ENCODE results near the gene CAND1.
A peak's percentile ranks its signal among the peaks of the same experiment; 100 is the strongest.

The CAND1 gene

DNA sequence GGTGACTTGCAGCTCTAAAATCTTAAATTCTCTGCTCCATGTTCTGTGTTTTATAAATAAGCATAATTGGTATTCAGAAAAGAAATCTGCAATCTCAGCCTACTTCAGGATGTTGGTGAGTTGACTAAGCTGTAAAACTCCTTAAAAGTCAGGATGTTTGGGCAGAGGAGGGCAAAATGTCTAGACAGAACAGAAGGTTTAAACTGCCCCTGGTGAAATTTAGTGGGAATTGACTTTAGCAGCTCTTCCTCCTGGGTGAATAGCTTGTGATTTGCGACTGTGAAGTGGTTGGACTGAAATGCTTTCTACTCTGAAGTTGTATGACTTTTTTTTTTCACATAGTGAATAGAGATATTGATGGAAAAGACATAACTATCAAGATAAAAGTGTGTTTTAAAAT, 85.8 kb downstream of the CAND1 start:
- no peaks in the 10 kb centered on the region for H3K9me3 ChIP-seq (ENCODE audit: insufficient read depth, low read depth, low read length)
- no peaks in the 10 kb centered on the region for H3K27me3 ChIP-seq (ENCODE audit: insufficient read depth, low read length, poor library complexity, severe bottlenecking)
- TF ChIP-seq EZH2phosphoT487 (IDR thresholded peaks at IDR 0.05; ENCODE audit: borderline replicate concordance), result no peak
- TF ChIP-seq, protein P1, sequence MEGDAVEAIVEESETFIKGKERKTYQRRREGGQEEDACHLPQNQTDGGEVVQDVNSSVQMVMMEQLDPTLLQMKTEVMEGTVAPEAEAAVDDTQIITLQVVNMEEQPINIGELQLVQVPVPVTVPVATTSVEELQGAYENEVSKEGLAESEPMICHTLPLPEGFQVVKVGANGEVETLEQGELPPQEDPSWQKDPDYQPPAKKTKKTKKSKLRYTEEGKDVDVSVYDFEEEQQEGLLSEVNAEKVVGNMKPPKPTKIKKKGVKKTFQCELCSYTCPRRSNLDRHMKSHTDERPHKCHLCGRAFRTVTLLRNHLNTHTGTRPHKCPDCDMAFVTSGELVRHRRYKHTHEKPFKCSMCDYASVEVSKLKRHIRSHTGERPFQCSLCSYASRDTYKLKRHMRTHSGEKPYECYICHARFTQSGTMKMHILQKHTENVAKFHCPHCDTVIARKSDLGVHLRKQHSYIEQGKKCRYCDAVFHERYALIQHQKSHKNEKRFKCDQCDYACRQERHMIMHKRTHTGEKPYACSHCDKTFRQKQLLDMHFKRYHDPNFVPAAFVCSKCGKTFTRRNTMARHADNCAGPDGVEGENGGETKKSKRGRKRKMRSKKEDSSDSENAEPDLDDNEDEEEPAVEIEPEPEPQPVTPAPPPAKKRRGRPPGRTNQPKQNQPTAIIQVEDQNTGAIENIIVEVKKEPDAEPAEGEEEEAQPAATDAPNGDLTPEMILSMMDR (conservative IDR thresholded peaks at IDR 0.05; ENCODE audit: low read length), result no peak
- no peaks in the 10 kb centered on the region for H3K36me3 ChIP-seq (ENCODE audit: insufficient read depth, low read length)
- no peaks in the 10 kb centered on the region for H3K9me2 ChIP-seq (replicated peaks; ENCODE audit: low read depth, low read length)
- H3K9ac ChIP-seq (ENCODE audit: low read depth, low read length, poor library complexity, severe bottlenecking), result no peak overlapping the region
- no peaks in the 10 kb centered on the region for H3F3A ChIP-seq (ENCODE audit: low read depth)
- H3K79me2 ChIP-seq (ENCODE audit: insufficient read depth, low read length), result no peaks in the 10 kb centered on the region
- H3K4me3 ChIP-seq (ENCODE audit: low read length, poor library complexity, severe bottlenecking), result no peak overlapping the region
- no peaks in the 10 kb centered on the region for H4K20me1 ChIP-seq (ENCODE audit: insufficient read depth, low read length, poor library complexity, severe bottlenecking)
- H2AFZ ChIP-seq (ENCODE audit: low read length), result no peak overlapping the region
- H3K4me2 ChIP-seq (ENCODE audit: low read depth, low read length, poor library complexity, severe bottlenecking), result no peak overlapping the region
- no peaks in the 10 kb centered on the region for H3K4me1 ChIP-seq (ENCODE audit: insufficient read depth, low read length, poor library complexity, severe bottlenecking)

DNA sequence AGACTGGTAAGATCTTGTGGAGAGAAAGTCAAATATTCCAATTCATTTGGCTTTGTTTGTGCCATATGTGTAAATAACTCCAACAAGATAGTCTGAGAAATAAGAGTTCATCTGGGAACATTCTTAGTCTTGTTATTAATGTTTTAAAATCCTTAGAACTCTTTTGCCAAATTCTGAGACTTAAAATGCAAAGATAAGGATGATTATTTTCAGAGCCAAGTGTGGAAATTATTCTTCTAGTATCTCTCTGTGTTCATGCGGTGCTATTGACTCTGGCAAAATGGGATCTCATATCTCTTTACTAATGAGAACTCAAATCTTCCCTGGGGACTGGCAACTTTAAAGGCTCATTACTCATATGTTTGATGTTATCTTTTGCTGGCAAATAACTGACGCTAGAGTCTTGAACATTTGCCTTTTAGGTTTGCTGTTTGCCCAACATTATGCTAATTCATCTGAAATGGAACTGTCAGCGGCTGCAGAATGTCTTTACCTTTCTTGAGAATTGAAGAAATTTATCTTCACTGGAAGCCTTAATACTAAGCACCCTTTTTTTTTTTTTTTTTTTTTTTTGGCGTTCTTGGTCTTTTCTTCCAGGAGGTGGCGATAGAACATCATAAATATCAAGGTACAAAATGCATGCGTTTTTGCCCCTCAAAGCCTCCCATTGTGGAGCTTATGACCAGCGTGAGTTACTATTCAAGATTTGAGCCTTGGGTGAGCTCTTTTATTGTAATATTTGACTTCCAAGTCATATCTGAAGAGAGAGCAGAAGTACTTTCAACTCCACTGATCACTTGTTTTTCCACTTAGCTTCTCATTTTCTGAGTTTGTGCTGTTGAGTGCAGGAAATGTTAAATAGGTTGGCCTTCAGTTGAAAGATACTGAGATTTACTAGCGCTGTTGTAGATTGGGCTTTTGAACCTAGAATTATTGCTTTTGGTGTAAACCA, 86.5 kb downstream of the CAND1 start:
- Histone ChIP-seq H4K20me1 (ENCODE audit: insufficient read depth, low read length, poor library complexity, severe bottlenecking) (no peaks in the 10 kb centered on the region), H2AFZ (ENCODE audit: low read length) (peak overlapping the region; percentile 44; the same call in 1 of the 2 replicates), H3K9me2 (replicated peaks; ENCODE audit: low read depth, low read length) (no peaks in the 10 kb centered on the region), H3K9me3 (ENCODE audit: insufficient read depth, low read depth, low read length) (no peaks in the 10 kb centered on the region), H3K36me3 (ENCODE audit: insufficient read depth, low read length) (no peaks in the 10 kb centered on the region), H3K4me2 (ENCODE audit: low read depth, low read length, poor library complexity, severe bottlenecking) (peak overlapping the region; percentile 47), H3F3A (ENCODE audit: low read depth) (no peaks in the 10 kb centered on the region), H3K79me2 (ENCODE audit: insufficient read depth, low read length) (no peaks in the 10 kb centered on the region), H3K4me1 (ENCODE audit: insufficient read depth, low read length, poor library complexity, severe bottlenecking) (no peaks in the 10 kb centered on the region), H3K4me3 (ENCODE audit: low read length, poor library complexity, severe bottlenecking) (no peak overlapping the region), H3K9ac (ENCODE audit: low read depth, low read length, poor library complexity, severe bottlenecking) (no peak overlapping the region), H3K27me3 (ENCODE audit: insufficient read depth, low read length, poor library complexity, severe bottlenecking) (no peaks in the 10 kb centered on the region)
- TF ChIP-seq, protein P1 (conservative IDR thresholded peaks at IDR 0.05; ENCODE audit: low read length), result peak; percentile 81
- TF ChIP-seq EZH2phosphoT487 (IDR thresholded peaks at IDR 0.05; ENCODE audit: borderline replicate concordance), result no peak

DNA sequence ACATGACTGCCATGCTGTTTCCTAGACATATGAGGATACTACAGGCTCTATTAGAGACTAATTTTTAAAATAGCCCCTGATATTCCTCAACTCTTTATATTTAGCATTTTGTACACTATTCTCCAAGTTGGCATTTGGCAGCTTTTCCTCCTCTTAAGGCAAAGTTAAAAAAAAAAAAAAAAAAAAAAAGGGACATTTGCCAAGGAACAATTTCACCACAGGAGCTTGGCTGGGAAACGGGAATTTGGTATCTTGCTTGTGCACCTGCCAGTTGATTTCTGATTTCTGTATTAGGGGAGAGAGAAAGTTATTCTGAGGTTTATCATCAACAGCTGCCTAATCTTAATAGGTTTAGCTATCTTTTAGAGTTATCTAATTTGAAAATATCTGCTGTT, 87.2 kb downstream of the CAND1 start:
- no peaks in the 10 kb centered on the region for H3K9me3 ChIP-seq (ENCODE audit: insufficient read depth, low read depth, low read length)

More for the DNA sequence above, 87.2 kb downstream of the CAND1 start:
- Histone ChIP-seq H3F3A (ENCODE audit: low read depth) (no peaks in the 10 kb centered on the region), H3K4me1 (ENCODE audit: insufficient read depth, low read length, poor library complexity, severe bottlenecking) (no peaks in the 10 kb centered on the region), H3K36me3 (ENCODE audit: insufficient read depth, low read length) (no peaks in the 10 kb centered on the region), H2AFZ (ENCODE audit: low read length) (peak overlapping the region; percentile 44; the same call in 1 of the 2 replicates), H3K4me3 (ENCODE audit: low read length, poor library complexity, severe bottlenecking) (no peak overlapping the region), H3K27me3 (ENCODE audit: insufficient read depth, low read length, poor library complexity, severe bottlenecking) (no peaks in the 10 kb centered on the region), H3K4me2 (ENCODE audit: low read depth, low read length, poor library complexity, severe bottlenecking) (peak overlapping the region; percentile 47), H4K20me1 (ENCODE audit: insufficient read depth, low read length, poor library complexity, severe bottlenecking) (no peaks in the 10 kb centered on the region), H3K79me2 (ENCODE audit: insufficient read depth, low read length) (no peaks in the 10 kb centered on the region), H3K9me2 (replicated peaks; ENCODE audit: low read depth, low read length) (no peaks in the 10 kb centered on the region), H3K9ac (ENCODE audit: low read depth, low read length, poor library complexity, severe bottlenecking) (no peak overlapping the region)
- TF ChIP-seq EZH2phosphoT487 (IDR thresholded peaks at IDR 0.05; ENCODE audit: borderline replicate concordance), result no peak
